ENCODE data around the gene CDKN2AIPNL.

CDKN2AIPNL gene

GRCh38 chr5:134446938-134447337 lies 35.3 kb upstream of the CDKN2AIPNL start:
- TF ChIP-seq, protein P1, sequence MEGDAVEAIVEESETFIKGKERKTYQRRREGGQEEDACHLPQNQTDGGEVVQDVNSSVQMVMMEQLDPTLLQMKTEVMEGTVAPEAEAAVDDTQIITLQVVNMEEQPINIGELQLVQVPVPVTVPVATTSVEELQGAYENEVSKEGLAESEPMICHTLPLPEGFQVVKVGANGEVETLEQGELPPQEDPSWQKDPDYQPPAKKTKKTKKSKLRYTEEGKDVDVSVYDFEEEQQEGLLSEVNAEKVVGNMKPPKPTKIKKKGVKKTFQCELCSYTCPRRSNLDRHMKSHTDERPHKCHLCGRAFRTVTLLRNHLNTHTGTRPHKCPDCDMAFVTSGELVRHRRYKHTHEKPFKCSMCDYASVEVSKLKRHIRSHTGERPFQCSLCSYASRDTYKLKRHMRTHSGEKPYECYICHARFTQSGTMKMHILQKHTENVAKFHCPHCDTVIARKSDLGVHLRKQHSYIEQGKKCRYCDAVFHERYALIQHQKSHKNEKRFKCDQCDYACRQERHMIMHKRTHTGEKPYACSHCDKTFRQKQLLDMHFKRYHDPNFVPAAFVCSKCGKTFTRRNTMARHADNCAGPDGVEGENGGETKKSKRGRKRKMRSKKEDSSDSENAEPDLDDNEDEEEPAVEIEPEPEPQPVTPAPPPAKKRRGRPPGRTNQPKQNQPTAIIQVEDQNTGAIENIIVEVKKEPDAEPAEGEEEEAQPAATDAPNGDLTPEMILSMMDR (IDR thresholded peaks at IDR 0.05; ENCODE audit: low read depth, low read length), result no peak

GRCh38 chr5:134445856-134446818 lies 34.5 kb upstream of the CDKN2AIPNL start:
- TF ChIP-seq, protein P1 (IDR thresholded peaks at IDR 0.05; ENCODE audit: low read depth, low read length), result no peak
- no peak for DNase-seq (ENCODE audit: extremely low read depth, low read depth)

More at GRCh38 chr5:134446938-134447337, 35.3 kb upstream of the CDKN2AIPNL start:
- DNase-seq (ENCODE audit: extremely low read depth, low read depth), result no peak

DNA sequence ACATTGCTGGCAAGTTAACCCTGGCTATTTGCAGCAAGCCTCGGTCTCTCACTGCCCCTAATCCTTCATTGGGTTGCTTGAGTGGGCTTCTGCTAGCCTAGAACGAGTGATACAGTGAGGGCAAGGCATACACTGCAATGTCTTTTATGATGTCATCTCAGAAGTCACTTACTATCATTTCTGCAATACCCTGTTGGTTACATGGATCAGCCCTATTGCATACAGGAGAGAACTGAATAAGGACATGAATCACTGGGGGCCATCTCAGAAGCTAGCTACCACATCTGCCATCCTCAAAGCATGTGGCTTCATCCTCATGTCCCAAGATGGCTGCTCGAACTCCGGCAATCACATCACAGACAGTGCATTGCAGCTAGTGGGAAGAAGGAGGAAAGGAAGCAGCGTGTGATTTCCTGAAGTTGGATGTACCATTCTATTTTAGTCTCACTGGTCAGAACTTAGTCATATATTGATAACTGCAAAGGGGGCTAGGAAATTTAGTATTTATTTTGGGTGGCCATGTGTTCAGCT lies 33.3 kb upstream of the CDKN2AIPNL start:
- DNase-seq (ENCODE audit: extremely low read depth, low read depth), result no peak
- TF ChIP-seq, protein P1 (IDR thresholded peaks at IDR 0.05; ENCODE audit: low read depth, low read length), result no peak

DNA sequence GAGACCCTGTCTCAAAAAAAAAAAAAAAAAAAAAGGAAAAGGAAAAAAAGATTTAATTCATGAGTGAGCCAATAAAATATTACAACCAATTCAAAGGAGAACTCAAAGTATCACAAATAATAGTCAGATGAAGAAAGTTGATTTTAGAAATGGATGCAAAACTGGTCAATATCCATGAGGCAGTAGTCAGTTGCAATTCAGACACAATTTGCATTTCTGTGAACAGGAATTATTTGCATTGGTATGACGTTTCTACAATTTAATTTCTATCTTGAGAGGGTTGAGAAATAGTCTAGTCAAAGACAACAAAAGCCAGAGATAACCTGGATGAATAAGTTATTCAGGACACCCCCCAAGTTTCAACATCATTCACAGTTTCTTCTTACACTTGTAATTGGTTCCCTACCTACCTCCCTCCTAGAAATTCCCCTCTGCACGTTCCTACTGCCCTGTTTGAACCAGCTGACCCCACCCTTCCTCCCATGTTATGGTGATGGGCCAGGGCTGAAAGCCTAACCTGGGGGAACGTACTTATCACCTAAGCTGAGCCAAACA lies 28.6 kb upstream of the CDKN2AIPNL start:
- no peak for DNase-seq (ENCODE audit: extremely low read depth, low read depth)
- TF ChIP-seq, protein P1 (IDR thresholded peaks at IDR 0.05; ENCODE audit: low read depth, low read length), result no peak

GRCh38 chr5:134439210-134439654 lies 27.6 kb upstream of the CDKN2AIPNL start:
- peak; percentile 88 for DNase-seq (ENCODE audit: extremely low read depth, low read depth)
- TF ChIP-seq, protein P1 (IDR thresholded peaks at IDR 0.05; ENCODE audit: low read depth, low read length), result no peak

DNA sequence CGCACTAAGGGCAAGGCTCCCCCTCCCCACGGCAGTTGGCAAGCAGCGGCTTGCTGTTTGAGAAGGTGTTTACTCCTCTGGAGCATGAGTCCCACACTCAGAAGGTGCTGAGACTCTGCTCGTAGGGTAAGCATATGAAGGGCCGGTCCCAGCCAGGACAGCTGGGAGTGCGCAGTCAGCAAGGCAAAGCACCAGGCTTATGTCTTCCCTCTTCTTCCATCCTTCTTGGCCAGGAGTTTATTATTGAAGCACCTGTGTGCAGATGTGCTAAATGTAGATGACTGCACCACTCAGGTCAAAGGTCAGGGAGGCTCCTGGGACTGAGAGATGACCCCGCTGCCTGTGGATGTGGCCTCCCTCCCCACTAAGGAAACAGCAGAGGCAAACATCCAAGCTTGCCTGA lies 27.0 kb upstream of the CDKN2AIPNL start:
- TF ChIP-seq, protein P1 (IDR thresholded peaks at IDR 0.05; ENCODE audit: low read depth, low read length), result no peak
- no peak for DNase-seq (ENCODE audit: extremely low read depth, low read depth)

All from AG09319 (cell line).